Measurements from ENCODE around the gene CDC16.
A peak's percentile ranks its signal among the peaks of the same experiment; 100 is the strongest.

Gene CDC16

GRCh38 chr13:114309806-114310410 lies 75.2 kb downstream of the CDC16 start:
- TF ChIP-seq CTCF (IDR thresholded peaks at IDR 0.05; ENCODE audit: insufficient read depth, missing control alignments): no peak
- DNase-seq (ENCODE audit: insufficient read length, low spot score) (no peak), FAIRE-seq (no peak)

- FAIRE-seq: no peak
- no peak for TF ChIP-seq CTCF (IDR thresholded peaks at IDR 0.05; ENCODE audit: insufficient read depth, missing control alignments)
- DNase-seq (ENCODE audit: insufficient read length, low spot score): no peak
Measured at GRCh38 chr13:114310956-114311355, 76.3 kb downstream of the CDC16 start.

- FAIRE-seq (no peak), DNase-seq (ENCODE audit: insufficient read length, low spot score) (no peak)
- no peak for TF ChIP-seq CTCF (IDR thresholded peaks at IDR 0.05; ENCODE audit: insufficient read depth, missing control alignments)
Measured at GRCh38 chr13:114311387-114311786, 76.7 kb downstream of the CDC16 start.

- no peak for TF ChIP-seq CTCF (IDR thresholded peaks at IDR 0.05; ENCODE audit: insufficient read depth, missing control alignments)
- no peak for DNase-seq (ENCODE audit: insufficient read length, low spot score)
- FAIRE-seq: no peak
Measured at GRCh38 chr13:114311908-114312307, 77.2 kb downstream of the CDC16 start.

GRCh38 chr13:114313061-114313860 lies 78.6 kb downstream of the CDC16 start:
- DNase-seq (ENCODE audit: insufficient read length, low spot score) (no peak), FAIRE-seq (no peak)

GRCh38 chr13:114314074-114314912 lies 79.6 kb downstream of the CDC16 start, which contains the start of gene CHAMP1:
TSS of gene CHAMP1 (plus strand) at chr13:114314503. CDS start at chr13:114323843, 9,340 bp downstream.
- TF ChIP-seq CTCF (IDR thresholded peaks at IDR 0.05; ENCODE audit: insufficient read depth, missing control alignments): no peak
- FAIRE-seq (no peak), DNase-seq (ENCODE audit: insufficient read length, low spot score) (peak; percentile 84)

More at GRCh38 chr13:114313061-114313860, 78.6 kb downstream of the CDC16 start:
- no peak for TF ChIP-seq CTCF (IDR thresholded peaks at IDR 0.05; ENCODE audit: insufficient read depth, missing control alignments)
